T1000 (cell line): ENCODE results near the gene HYAL2.
A peak's percentile ranks its signal among the peaks of the same experiment; 100 is the strongest.
"Not testable (repeated sequence)": the region's sequence is repeated elsewhere in the genome, so short reads cannot be mapped to it uniquely, and the experiment has no call there.

ENCODE experiments used
- DNase-seq: peaks from one replicate; lab custom pipeline; 2025; ENCODE audit warnings: mixed read lengths; lab: John Stamatoyannopoulos, UW

The HYAL2 gene

DNA sequence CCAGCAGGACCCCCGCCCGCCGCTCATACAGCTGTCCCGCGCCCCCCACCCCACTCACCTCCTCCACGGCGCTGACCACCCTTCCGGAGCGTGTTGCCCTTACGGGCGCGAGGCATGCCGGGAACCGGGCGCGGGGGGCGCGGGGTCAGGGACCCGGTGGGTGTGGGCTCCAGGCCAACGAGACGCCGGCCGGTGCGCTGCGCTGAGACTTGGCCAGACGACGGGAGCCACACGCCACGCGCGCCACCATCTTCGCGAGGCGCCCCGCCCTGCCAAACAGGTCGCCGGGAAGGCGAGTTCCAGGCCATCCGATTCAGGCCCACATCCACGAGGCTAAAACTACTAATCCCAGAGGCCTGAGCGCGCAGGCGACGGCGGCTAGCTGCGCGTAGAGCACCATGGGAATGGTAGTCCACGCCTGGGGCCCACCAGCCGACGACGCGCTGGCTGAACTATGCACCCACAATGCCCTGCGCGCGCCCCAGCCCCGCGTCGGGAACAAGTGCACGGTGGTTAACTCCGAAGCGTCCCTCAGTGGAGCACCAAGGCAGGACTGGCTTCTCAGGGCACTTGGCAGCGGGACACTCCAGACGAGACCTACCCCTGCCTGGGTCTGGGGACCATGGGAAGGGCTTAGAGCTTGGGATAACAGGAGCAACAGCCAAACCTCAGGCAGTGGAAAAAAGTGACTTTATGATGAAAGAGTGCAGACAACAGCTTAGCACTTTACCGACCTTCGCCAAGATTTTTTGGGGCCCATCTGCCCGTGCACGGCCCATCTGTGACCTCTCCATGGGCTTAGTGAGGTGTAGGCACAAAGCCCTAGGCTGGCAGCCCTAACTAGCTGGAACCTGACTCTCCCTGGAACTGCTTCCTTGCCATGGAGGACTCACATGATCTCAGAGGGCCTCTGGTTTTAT, 30.1 kb downstream of the HYAL2 start, which contains the start of gene IFRD2:
Gene IFRD2 (minus strand): TSS at position 271 of the 920 bp plus-strand sequence. CDS start 155 bp downstream, at position 116.
- peak; percentile 97 for DNase-seq

DNA sequence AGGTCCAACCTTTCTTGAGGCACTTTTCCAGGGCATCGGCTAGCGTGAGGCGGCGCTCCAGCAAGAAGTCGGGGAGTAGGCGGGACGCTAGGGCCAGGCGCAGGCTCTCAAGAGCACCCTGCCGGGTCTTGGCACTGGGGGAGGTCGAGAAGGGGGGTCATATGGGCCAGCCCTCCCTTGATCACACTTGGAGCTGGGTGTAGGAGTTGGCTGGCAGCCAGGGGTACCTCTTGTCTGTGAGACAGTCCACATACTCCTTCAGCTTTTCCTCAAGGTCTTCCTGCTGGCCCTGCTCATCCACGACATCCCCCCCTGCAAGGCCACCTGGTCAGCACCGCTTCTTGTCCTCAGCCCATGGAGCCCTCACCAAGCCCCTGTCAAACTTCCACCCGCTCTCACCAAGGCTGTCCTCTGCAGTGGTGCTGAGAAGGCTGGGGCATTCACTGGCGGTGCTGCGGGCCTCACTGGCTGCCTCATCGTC, 32.3 kb downstream of the HYAL2 start:
- no peak for DNase-seq

DNA sequence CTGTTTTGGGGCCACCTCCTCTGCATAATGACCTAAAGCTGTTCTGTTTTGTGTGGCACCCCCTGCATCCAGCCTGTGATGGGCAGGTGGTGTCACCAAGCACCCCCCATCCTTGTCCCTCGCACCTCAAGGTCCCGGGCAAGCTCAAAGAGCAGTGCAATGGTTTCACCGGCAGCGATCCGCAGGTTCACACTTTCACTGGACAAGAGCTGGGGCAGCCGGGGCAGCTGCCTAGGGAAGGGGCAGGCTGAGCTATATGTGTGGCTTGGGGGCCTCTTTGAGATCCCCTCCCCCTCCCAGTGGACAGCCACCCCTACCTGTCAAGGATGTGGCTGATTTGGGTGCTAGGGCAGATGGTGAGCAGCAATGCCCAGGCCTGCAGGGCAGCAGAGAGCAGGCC, 33.4 kb downstream of the HYAL2 start:
- no peak for DNase-seq

DNA sequence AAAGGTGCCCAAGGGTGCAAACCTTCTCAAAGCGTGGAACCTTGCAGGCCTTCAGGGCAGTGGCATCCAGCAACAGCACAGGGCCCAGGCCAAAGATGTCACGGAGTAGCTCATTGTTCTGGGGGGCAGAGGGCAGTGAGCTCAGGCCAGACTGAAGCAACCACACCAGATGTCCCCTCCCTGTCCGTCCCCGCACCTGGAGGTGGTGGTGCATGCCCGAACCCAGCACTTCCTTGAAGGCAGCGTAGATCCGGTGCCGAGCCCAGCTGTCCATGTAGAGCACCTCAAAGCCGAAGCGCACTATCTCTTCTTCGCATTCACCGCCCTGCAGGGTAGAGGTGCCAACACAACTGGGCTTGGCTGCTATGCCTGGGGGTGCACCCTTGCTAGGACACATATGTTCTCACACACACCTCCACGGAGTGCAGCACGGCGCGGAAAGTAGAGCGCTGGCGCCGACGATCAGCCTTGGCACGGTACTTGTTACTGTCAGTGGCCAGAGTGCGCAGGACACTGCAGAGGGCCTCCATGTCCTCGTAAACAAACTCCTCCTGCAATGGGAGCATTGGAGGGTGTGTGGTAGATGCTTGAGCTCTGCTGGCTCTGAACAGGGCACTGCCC, 34.0 kb downstream of the HYAL2 start:
- DNase-seq: no peak

DNA sequence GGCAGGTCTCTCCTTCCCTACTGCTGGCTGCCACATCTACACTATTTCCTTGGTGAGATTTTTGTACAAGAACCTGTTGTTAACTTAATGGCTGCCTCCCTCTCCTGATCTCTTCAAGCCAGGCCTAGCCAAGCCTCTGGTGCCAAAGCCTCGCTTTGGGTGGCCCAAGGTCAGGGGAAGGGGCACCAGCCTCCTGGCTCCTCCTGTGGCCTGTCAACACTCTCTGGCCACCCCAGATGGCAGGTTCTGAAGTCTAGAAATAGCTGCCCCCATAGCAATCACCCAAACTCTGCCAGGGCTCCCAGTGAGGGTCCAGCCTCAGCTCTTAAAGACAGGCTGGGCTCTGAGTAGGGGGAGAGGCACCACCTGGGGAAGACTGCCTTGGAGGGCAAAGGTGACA, 35.3 kb downstream of the HYAL2 start:
- no peak for DNase-seq

DNA sequence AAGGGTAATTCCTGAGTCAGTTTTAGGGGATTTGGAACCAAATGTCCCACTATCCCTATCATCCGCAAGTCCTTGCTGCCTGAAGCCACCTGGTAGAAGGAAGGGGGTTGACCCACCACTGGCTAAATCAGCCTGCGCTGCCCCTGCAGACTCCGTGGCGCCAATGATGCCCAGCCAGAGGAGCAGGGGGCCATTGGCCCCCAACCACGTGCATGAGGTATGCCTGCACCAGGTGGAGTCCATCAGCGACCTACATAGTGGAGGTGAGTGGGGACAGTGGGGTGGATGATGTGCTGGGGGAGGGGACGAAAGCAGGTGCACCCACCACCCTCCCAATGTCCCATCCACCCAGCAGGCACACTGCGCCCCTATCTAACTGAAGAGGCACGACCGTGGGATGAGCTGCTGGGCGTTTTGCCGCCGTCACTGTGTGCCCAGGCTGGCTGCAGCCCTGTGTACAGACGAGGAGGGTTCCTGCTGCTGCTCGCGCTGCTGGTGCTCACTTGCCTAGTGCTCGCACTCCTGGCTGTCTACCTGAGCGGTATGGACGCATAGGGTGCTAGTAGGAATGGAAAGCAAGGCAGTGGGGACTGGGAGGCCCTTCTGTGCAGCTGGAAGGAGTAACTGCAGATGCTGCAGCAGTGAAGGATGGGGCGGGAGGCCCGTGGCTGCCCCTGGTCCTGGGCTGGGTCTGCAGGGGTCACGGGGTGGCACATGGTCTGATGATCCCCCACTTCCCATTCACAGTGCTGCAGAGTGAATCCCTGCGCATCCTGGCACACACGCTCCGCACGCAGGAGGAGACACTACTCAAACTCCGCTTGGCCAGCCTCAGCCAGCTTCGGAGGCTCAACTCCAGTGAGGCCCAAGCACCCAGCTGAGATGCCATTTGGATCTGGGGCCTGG, 36.0 kb downstream of the HYAL2 start:
- no peak for DNase-seq

DNA sequence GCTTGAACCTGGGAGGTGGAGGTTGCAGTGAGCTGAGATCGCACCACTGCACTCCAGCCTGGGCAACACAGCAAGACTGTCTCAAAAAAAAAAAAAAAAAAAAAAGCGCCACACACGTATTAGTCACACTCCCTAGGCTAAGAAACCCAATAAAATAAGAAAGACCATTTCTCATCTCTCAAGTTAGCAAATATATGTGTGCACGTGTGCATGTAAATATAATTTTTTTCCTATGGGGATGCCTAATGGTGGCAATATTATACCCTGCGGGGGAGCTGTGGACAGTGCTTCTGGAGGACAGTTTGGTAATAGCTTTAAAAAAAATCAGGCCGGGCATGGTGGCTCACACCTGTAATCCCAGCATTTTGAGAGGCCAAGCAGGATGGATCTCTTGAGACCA, 38.4 kb downstream of the HYAL2 start:
- not testable (repeated sequence) for DNase-seq

DNA sequence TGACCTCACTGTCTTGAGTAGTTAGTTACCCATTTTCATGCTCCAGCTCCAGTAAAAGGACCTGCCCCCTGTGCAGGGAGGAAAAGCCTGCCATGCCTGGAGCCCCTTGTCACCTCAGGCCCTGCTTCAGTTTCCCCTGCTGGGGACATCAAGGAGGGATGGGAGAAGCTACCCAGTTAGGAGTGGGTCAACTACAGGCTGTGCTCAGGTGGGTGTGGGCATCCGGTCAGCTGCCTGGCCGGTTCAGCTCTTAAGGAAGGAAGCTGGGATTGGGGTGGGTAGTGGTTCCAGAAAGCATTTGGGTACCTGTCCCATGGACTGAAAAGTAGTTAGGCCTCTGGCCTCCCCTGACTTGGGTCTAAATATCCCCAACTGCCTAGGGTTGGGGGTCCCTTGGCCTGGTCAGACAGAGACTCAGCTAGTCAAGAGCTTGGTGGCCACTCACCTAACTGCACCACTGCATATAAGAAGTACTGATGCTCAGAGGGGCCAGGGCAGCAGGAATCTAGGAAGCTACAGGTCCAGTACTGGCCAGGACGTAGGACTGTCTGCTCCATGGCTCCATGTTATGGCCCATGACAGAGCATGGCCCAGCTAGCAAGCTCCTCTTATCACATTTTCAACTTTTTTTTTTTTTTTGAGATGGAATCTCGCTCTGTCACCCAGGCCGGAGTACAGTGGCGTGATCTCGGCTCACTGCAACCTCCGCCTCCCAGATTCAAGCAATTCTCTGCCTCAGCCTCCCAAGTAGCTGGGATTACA, 43.1 kb downstream of the HYAL2 start:
- DNase-seq: no peak

DNA sequence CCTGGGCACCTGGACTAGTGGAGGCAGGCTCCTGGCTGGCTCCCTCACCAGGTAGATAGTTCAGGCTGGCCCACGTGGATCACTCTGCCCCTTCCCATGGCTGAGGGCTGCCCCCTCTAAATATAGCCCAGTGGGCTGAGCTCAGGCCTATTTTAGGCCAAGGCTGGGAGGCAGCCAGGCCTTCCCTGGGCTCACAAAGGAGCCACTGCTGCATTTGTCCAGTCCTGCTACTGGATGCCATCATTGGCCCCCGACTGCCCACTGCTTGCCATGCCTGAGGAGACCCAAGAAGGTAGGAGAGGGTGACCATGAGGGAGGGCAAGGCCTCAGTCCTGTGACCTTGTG, 43.7 kb downstream of the HYAL2 start, which contains the start of gene LSMEM2:
Gene LSMEM2 (plus strand): TSS at position 208 of the 345 bp plus-strand sequence. CDS start 27 bp downstream, at position 235.
- DNase-seq: no peak

DNA sequence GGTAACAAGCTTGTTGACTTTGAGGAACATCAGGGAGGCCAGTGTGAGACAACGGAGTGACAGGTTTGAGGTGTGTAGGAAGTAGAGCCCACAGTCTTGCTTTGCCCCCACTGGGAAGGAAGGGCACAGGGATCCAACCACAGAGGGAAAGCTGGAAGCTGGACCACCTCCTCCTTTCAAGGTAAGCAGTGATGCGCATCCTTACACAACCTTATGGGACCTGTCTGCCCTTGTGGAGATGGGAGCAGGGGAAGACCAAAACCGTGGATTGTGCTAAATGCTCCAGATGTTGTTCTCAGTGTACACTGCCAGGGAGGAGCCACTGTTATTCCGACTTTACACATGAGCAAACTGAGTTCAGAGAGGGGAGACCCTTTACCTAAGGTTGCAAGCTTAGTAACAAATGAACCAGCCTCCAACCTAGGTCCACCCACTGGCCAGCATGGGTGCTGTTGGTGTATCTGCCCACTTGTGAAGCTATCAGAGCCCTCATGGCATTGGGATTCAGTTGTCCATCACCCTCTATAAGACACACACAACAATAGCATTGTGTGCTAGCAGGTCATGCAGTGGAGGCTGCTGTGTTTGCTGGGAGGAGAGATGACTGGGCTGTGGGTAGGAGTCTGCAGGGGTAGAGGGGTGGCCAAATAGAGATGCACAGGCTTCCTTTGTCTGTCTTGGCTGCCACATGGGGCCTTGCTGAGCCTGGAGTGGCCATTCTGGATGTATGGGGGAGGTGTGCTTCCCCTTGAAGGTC, 44.2 kb downstream of the HYAL2 start:
- DNase-seq: no peak

DNA sequence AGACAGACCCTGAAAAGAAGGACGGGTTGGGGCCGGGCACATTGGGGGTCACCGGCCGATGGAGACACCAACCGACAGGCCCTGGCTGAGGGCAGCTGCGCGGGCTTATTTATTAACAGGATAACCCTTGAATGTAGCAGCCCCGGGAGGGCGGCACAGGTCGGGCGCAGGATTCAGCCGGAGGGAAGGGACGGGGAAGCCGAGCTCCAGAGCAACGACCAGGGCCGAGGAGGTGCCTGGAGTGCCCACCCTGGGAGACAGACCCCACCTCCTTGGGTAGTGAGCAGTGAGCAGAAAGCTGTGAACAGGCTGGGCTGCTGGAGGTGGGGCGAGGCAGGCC, 45.8 kb downstream of the HYAL2 start:
- DNase-seq: no peak

DNA sequence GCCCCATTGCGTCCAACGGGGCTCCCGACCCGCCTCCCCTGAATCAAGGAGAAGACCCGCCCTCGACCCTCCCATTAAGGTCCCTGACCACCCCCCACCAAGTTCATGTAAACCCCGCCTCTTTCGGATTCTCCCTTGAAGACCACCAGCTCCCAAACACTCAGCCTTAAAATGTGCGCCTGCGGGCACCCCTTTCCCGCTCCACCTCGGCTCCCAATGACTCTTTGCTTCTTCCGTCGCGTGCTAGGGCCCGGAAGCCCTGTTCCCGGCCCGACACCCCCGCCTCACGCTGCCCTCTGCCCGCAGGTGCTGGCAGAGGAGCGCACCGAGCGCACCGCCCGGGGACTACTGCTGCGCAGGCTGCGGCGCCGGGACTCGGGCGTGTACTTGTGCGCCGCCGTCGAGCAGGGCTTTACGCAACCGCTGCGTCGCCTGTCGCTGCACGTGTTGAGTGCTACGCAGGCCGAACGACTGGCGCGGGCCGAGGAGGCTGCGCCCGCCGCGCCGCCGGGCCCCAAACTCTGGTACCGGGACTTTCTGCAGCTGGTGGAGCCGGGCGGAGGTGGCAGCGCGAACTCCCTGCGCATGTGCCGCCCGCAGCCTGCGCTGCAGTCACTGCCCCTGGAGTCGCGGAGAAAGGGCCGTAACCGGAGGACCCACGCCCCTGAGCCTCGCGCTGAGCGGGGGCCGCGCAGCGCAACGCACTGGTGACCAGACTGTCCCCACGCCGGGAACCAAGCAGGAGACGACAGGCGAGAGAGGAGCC, 46.4 kb downstream of the HYAL2 start:
- DNase-seq: no peak

DNA sequence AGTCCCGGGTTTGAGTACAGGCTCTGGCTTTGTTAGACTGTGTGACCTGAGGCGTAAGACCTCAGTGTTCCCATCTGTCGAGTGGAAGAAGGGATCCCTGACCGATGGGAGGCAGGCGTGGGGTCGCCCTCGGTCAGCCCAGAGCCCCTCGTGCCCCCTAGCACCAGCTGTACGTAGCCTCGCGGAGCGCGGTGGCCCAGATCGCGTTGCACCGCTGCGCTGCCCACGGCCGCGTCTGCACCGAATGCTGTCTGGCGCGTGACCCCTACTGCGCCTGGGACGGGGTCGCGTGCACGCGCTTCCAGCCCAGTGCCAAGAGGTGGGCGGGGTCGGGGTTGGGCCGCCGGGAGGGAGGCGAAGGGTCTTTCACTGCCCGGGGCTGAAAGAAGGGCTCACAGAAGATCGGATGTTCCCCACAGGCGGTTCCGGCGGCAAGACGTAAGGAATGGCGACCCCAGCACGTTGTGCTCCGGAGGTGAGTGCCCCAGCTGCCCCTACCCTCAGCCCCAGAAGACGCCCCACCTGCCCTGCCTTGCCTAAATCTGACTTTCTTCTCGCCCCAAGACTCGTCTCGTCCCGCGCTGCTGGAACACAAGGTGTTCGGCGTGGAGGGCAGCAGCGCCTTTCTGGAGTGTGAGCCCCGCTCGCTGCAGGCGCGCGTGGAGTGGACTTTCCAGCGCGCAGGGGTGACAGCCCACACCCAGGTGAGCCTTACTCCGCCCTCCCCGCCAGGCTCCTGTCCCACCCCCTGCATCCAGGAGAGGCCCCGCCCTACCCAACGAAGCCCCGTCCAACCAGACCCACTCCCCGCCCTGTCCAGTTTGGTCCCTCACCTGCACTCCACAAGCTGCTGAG, 47.2 kb downstream of the HYAL2 start:
- DNase-seq: no peak

DNA sequence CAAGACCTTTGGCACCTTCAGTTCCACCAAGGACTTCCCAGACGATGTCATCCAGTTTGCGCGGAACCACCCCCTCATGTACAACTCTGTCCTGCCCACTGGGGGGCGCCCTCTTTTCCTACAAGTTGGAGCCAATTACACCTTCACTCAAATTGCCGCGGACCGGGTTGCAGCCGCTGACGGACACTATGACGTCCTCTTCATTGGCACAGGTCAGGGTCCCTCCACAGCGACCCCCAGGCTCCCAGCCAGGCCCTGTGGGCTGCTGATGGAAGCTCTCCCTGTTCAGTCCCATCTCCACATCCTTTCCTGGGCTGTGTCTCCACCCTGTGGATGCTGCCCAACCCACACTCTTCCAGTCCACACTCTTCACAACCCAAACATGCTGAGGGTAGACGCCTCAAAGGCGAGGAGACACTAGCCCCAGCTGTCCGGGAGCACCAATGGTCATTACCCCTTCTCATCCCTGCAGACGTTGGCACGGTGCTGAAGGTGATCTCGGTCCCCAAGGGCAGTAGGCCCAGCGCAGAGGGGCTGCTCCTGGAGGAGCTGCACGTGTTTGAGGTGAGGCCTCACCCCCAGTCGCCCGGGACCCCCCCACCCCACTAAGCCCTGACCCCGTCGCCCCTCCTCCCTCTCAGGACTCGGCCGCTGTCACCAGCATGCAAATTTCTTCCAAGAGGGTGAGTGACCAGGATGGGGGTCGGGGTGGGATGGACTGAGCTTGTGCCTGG, 48.0 kb downstream of the HYAL2 start:
- peak; percentile 45 for DNase-seq

DNA sequence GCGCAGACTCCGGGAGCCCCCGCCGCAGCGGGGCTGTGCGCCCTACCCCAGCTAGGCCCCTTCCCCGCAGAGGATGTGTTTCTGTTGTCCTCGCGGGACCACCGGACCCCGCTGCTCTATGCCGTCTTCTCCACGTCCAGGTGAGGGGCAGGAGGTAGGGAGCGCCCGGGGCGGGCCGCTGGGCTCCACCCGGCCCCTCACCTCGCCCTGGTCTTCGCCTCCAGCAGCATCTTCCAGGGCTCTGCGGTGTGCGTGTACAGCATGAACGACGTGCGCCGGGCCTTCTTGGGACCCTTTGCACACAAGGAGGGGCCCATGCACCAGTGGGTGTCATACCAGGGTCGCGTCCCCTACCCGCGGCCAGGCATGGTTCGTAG, 48.9 kb downstream of the HYAL2 start:
- DNase-seq: no peak

DNA sequence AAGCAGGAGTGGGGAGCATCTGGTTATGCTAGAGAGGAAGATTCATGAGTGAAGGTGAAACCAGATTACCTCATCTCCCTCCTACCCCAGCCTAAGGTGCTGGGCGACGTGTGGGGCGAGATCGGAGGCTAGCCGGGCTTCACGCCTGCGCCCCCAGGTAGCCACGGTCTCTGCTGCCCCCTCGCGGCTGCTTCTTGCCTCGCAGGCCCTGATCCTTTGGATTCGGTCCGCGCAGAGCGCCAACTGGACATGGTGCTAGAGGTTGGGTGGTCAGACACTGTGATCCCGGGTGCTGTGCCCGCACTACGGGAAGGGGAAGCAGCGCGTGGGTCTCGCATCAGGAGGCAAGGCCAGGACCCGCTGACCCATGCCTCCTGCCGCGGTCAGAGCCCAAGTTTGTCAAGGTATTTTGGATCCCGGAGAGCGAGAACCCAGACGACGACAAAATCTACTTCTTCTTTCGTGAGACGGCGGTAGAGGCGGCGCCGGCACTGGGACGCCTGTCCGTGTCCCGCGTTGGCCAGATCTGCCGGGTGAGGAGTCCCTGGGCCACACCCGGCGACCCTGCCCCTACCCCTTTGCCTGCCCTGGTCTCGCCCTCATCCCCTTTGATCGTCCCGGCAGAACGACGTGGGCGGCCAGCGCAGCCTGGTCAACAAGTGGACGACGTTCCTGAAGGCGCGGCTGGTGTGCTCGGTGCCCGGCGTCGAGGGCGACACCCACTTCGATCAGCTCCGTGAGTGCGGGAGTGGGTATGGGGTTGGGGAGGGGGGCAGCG, 49.4 kb downstream of the HYAL2 start:
- DNase-seq: peak; percentile 77

DNA sequence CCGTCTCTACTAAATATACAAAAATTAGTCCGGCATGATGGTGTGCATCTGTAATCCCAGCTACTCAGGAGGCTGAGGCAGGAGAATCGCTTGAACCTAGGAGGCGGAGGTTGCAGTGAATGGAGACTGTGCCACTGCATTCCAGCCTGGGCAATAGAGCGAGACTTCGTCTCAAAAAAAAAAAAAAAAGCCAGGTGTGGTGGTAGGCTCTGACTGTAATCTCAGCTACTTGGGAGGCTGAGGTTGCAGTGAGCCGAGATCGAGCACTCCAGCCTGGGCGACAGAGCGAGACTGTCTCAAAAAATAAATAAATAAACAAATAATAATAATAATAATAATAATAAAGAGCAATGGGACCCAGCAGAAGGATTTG, 50.0 kb downstream of the HYAL2 start:
- DNase-seq: not testable (repeated sequence)
